D721Med (cell line): ENCODE results near the gene GNG7.
"Not testable (repeated sequence)": the region's sequence is repeated elsewhere in the genome, so short reads cannot be mapped to it uniquely, and the experiment has no call there.

Source experiments
- DNase-seq: peaks from one replicate; pipeline ENCODE4 v3.0.0; 2011; ENCODE audit warnings: low spot score; ENCODE audit not compliant: insufficient read length
- FAIRE-seq: peaks from 2 replicates; lab custom pipeline; 2011; peaks lifted over from hg19 to GRCh38; lab: Jason Lieb, UNC
- TF ChIP-seq, protein P1 (sequence below): IDR thresholded peaks from 2 replicates; pipeline ENCODE4 v1.5.1; 2012; ENCODE audit warnings: mild to moderate bottlenecking, control low read depth; ENCODE audit not compliant: insufficient read depth; ENCODE audit errors: missing control alignments

GNG7 gene

DNA sequence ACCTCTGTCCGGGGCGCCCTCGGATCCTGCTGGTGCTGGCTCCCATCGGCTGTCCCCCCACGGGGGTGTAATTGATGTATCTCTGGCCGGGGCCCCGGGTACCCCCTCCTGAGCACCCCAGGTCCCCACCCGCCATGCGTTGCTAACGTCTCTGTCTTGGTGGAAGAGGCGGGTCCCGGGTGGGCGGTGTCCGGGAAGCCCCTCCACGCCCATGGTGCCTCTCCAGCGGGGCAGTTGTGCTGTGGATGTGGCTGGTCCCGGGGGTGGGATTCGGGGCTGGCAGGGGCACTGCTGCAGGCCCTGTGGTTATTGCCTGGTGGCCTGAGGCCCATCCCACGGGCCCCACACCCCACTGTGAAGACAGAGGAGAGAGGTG is 13.8 kb upstream of the GNG7 start:
- TF ChIP-seq, protein P1, sequence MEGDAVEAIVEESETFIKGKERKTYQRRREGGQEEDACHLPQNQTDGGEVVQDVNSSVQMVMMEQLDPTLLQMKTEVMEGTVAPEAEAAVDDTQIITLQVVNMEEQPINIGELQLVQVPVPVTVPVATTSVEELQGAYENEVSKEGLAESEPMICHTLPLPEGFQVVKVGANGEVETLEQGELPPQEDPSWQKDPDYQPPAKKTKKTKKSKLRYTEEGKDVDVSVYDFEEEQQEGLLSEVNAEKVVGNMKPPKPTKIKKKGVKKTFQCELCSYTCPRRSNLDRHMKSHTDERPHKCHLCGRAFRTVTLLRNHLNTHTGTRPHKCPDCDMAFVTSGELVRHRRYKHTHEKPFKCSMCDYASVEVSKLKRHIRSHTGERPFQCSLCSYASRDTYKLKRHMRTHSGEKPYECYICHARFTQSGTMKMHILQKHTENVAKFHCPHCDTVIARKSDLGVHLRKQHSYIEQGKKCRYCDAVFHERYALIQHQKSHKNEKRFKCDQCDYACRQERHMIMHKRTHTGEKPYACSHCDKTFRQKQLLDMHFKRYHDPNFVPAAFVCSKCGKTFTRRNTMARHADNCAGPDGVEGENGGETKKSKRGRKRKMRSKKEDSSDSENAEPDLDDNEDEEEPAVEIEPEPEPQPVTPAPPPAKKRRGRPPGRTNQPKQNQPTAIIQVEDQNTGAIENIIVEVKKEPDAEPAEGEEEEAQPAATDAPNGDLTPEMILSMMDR, result no peak
- no peak for DNase-seq
- FAIRE-seq, result no peak

DNA sequence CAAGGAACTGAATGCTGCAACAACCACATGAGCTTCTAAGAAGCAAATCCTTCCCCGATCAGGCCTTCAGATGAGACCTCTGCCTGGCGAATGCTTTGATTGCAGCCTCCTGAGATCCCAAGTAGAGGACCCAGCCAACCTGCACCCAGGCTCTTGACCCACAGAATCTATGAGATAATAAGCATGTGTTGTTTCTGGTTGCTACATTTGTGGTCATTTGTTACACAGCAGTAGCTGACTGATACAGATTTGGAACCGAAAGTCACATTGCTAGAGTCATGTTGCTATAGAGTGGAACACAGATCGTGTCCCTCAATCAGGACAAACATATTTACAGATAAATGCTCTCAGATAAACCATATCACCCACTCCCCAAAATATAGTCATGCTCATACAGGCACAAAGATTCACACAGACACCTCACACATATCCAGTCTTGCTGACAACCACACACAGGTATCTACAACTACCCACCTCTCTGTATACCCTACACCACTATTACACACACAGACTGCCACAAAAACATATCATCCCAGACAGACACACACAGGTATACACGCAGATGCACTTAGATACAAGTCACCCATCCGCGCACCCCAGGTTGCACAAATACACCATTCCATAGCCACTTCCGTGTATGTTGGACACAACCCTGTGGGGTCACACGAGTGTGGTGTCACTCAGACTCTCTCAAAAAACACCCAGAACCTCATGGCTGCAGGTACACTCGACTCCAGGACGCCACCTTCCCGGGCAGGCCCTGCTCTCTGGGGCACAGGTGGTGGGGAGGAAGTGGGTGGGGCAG is 13.2 kb upstream of the GNG7 start:
- FAIRE-seq, result no peak
- TF ChIP-seq, protein P1, result no peak

DNA sequence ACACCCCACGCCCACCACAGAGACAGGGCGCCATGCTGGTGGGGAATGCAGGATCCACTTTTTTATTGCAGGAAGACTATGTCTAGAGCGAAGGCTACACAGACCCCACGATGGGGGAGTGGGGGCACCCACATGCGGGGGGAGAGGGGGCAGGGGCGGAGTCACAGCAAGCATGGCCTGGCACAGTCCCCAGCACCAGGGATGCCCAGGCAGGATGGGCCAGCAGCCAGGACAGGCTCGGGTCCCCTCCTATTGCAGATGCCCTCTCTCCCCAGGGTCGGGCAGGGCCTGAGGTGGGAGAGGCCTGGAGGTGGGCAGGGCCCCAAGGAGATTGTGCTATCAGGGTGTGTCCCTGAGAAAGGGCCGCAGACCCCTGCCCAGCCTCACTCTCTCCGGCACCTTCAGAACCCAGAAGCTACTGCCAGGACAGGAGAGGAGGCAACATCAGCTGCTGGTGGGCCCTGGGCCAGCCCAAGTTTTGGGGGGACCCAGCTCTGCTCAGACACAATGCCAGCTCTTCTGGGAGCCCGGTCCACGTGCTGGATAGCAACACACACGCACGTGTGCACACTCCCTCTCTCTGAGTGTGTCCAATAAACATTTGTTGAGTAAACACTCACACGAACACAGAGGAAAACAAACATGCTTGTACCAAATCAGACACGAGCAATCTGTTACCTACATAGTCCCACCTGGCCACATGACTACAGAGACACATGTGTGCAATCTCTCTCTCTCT is 12.2 kb upstream of the GNG7 start:
- no peak for DNase-seq
- TF ChIP-seq, protein P1, result no peak
- FAIRE-seq, result no peak

More for the DNA sequence above, 13.2 kb upstream of the GNG7 start:
- DNase-seq, result no peak

DNA sequence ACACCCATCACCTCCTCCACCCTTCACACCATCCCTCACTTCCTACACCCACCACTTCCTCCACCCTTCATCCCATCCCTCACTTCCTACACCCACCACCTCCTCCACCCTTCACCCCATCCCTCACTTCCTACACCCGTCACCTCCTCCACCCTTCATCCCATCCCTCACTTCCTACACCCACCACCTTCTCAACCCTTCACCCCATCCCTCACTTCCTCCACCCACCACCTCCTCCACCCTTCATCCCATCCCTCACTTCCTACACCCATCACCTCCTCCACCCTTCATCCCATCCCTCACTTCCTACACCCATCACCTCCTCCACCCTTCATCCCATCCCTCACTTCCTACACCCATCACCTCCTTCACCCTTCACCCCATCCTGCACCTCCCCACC is 11.6 kb upstream of the GNG7 start:
- not testable (repeated sequence) for DNase-seq, FAIRE-seq

DNA sequence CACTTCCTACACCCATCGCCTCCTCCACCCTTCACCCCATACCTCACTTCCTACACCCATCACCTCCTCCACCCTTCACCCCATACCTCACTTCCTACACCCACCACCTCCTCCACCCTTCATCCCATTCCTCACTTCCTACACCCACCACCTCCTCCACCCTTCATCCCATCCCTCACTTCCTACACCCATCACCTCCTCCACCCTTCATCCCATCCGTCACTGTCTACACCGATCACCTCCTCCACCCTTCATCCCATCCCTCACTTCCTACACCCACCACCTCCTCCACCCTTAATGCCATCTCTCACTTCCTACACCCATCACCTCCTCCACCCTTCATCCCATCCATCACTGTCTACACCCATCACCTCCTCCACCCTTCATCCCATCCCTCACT is 10.7 kb upstream of the GNG7 start:
- not testable (repeated sequence) for DNase-seq, FAIRE-seq

DNA sequence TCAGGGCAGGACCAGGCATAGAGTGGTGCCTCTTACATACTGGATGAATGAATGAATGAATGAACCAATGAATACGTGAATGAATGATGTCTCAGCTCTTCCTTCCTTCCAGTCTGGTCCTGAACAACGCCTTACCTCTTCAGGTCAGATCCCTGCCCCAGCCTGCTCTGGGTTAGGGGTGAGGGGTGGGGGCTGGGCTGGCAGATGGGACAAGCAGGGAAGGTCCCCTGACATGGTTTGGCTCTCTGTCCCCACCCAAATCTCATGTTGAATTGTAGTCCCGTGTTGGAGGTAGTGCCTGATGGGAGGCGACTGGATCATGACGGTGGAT is 9.3 kb upstream of the GNG7 start:
- no peak for FAIRE-seq
- DNase-seq, result no peak
- TF ChIP-seq, protein P1, result no peak

GRCh38 chr19:2711172-2711874 is 8.8 kb upstream of the GNG7 start:
- no peak for DNase-seq
- no peak for FAIRE-seq

More at GRCh38 chr19:2711172-2711874, 8.8 kb upstream of the GNG7 start:
- TF ChIP-seq, protein P1, result no peak
